HG02571 (cell line): ENCODE measurements around the gene MLLT11.

Source experiments
- ATAC-seq: cut with Tn5 transposase; IDR thresholded peaks from one replicate; pipeline ENCODE4 v1.9.1; 2021; ENCODE audit warnings: mild to moderate bottlenecking, moderate library complexity; ENCODE audit not compliant: unreplicated experiment

MLLT11 gene

GRCh38 chr1:151060007-151060656, at the start of gene MLLT11:
TSS of gene MLLT11 (plus strand) at chr1:151060397. CDS start at chr1:151067225, 6,828 bp downstream.
- no peak for ATAC-seq

GRCh38 chr1:151011154-151011850, 48.9 kb upstream of the MLLT11 start:
- no peak for ATAC-seq

GRCh38 chr1:151012684-151013471, 47.3 kb upstream of the MLLT11 start:
- ATAC-seq = no peak

- no peak for ATAC-seq
These were observed 46.7 kb upstream of the MLLT11 start for GRCh38 chr1:151013518-151013917.

GRCh38 chr1:151024540-151025146, 35.6 kb upstream of the MLLT11 start:
- ATAC-seq = no peak

GRCh38 chr1:151026460-151026859, 33.7 kb upstream of the MLLT11 start:
- no peak for ATAC-seq

- ATAC-seq = no peak
These were observed 28.0 kb upstream of the MLLT11 start for GRCh38 chr1:151032164-151032563.

GRCh38 chr1:151035167-151035566, 25.0 kb upstream of the MLLT11 start:
- no peak for ATAC-seq

- no peak for ATAC-seq
These were observed 23.8 kb upstream of the MLLT11 start, which contains the start of gene BNIPL for GRCh38 chr1:151036356-151036755. TSS of gene BNIPL (plus strand) at chr1:151036586. CDS start at chr1:151036726, 140 bp downstream.

- ATAC-seq = no peak
These were observed 23.2 kb upstream of the MLLT11 start for GRCh38 chr1:151037032-151037431.

GRCh38 chr1:151039521-151039920, 20.7 kb upstream of the MLLT11 start:
- no peak for ATAC-seq

- ATAC-seq = no peak
These were observed 17.0 kb upstream of the MLLT11 start for GRCh38 chr1:151043163-151043562.

- ATAC-seq = no peak
These were observed 12.6 kb upstream of the MLLT11 start, which contains the start of gene C1orf56 for GRCh38 chr1:151047591-151047924. TSS of gene C1orf56 (plus strand) at chr1:151047751. CDS start at chr1:151047848, 97 bp downstream.

GRCh38 chr1:151047925-151048644, 12.1 kb upstream of the MLLT11 start:
- ATAC-seq = no peak

GRCh38 chr1:151048645-151049032, 11.6 kb upstream of the MLLT11 start:
- no peak for ATAC-seq

- no peak for ATAC-seq
These were observed 10.7 kb upstream of the MLLT11 start for GRCh38 chr1:151049458-151049857.

GRCh38 chr1:151050051-151050688, 10.0 kb upstream of the MLLT11 start:
- ATAC-seq = no peak

- ATAC-seq = no peak
These were observed 8.7 kb upstream of the MLLT11 start for GRCh38 chr1:151051356-151052009.

- no peak for ATAC-seq
These were observed 5.1 kb upstream of the MLLT11 start for GRCh38 chr1:151054971-151055547.
